Skin of body (tissue), 2 donors: ENCODE results near the gene SP1. TPM values are rescaled to one million over a fixed set of nuclear protein-coding genes. Genes with fewer than 3 reads are reported as not detected.
"Not testable (repeated sequence)": the region's sequence is repeated elsewhere in the genome, so short reads cannot be mapped to it uniquely, and the experiment has no call there.

Source experiments
- DNase-seq: peaks from one replicate; lab custom pipeline; 2025; lab: John Stamatoyannopoulos, UW
- total RNA-seq: library from RNA; depleted of rRNA; stranded (reverse); fragments of >200 nt; gene quantifications from one replicate; pipeline ENCODE4 v1.2.3, GENCODE V29; 2014

The SP1 gene
- total RNA-seq, 1 donor from 2014 or later, result 43.6 TPM

- not testable (repeated sequence) for DNase-seq
Measured at GRCh38 chr12:53444593-53445325, 64.8 kb downstream of the SP1 start.

DNA sequence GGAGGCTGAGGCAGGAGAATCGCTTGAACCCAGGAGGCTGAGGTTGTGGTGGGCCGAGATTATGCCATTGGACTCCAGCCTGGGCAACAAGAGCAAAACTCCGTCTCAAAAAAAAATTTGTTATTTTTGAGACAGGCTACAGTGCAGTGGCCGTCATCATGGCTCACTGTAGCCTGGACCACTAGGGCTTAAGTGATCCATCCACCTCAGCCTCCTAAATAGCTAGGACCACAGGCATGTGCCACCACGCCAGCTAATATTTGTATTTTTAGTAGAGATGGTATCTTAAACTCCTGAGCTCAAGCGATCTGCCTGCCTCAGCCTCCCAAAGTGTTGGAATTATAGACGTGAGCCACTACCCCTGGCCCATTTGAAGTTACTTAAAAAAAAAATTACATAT lies 71.0 kb downstream of the SP1 start:
- no peak for DNase-seq

- DNase-seq, result peak; percentile 99
Measured at GRCh38 chr12:53451661-53452158, 71.7 kb downstream of the SP1 start, which contains the start of gene PCBP2. TSS of gene PCBP2 (plus strand) at chr12:53452102. CDS start at chr12:53454801, 2,699 bp downstream.

DNA sequence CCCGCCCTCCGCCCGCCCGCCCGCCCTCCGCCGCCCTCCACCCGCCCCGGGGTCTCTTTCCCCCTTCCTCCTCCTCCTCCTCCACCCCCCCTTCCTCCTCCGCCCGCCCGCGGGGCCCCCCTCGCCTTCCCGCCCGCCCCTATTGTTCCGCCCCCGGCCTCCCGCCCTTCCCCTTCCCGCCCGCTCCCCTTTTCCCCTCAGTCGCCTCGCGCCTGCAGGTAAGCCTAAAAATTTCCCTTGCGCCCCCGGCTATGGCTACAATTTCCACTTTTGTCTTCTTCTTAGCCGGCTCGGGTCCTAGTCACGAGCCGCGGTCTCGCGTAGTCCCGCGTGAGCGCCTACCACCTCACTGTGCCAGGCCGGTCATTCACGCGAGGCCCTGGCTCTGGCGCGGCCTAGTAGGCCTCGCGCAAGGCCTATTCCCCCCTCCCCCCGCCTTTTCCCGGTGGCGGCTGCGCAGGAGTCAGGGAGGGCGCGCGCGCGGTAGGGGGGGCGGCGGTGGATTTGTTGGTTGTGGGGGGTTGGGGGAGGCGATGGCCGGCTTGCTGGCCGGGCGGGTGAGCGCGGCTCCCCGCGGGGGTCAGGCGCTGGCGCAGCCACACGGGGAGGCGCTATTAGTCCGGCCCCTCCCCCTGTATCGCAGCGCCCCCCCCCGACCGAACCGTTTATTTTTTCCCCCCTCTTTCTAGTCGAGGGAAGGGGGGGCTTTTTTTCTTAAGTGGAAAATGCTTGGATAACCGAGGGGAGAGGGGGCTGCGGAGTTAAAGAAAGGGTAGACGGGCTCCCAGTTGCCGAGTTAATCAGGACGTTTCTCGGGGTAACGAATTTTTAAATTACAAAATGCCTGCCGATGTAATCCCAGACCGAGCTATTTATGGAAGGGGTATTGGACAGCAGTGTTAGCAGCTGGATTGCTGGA lies 72.4 kb downstream of the SP1 start:
- peak; percentile 70 for DNase-seq

DNA sequence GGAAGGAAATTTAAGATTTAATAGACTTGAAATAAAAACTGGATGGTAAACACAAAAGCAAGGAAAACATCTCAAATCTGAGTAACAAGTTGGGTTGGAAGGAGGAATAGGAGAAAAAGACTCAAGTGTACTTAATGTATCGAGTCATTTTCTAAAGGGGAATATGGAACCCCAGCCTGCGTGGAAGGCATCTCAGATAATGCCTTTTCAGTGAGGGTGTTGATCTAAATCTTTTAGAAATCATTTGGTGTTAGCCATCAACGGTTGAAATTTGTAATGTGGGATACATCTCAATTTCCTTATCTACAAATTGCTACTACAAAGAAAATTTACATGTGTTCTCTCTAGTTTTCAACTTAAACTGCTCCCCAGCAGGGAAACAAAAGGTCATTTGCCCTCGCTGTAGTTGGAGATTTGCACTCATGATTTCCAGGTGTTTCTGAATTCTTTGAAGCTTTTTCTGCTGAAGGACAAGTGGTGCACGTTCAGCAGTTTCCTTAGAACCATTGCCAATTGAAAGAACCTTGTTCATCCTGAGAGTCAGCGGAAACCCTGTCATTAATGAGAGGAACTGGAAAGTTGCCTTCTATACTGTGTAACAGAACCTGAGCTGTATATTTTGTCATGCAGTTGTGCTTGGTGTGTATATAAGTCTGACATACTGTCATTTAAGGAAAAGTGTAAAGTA lies 74.1 kb downstream of the SP1 start:
- DNase-seq, result no peak

DNA sequence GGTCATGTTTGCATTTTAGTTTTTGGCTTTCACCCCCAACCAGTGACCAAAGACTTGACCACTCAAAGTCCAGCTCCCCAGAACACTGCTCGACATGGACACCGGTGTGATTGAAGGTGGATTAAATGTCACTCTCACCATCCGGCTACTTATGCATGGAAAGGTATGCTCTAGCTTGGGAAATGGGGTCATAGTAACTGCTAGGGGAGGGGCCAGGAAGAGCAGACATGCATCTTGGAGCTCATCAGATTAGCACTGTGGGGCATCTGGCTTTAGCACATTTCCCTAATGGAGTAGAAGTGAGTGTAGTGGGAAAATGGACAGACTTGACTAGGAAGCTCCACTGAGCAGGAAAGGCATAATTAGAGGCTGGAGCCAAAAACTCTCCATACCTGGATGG lies 74.7 kb downstream of the SP1 start:
- no peak for DNase-seq

- no peak for DNase-seq
Measured at GRCh38 chr12:53456654-53457366, 76.8 kb downstream of the SP1 start.

- no peak for DNase-seq
Measured at GRCh38 chr12:53459097-53459496, 79.1 kb downstream of the SP1 start.

GRCh38 chr12:53461059-53461458 lies 81.1 kb downstream of the SP1 start:
- DNase-seq, result no peak

- no peak for DNase-seq
Measured at GRCh38 chr12:53461591-53461990, 81.6 kb downstream of the SP1 start.

DNA sequence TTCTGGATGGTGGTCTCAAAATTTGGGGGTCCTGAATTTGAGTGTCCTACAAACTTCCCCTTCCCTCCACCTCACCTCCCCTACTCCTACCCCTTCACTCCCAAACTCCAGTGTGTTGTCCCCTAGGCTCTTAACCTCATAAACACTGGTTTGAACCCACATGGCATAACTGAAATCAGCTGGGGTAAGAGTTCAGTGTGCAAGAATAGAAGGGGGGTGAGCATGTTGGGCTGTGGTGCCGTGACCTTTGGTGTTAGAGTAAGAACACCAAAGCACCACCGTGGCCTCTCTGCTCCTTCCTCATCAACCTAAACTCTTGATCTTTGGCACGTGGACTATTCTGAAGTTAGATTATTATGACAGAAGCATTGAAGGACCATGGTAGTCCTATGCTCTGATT lies 83.0 kb downstream of the SP1 start:
- DNase-seq, result no peak

DNA sequence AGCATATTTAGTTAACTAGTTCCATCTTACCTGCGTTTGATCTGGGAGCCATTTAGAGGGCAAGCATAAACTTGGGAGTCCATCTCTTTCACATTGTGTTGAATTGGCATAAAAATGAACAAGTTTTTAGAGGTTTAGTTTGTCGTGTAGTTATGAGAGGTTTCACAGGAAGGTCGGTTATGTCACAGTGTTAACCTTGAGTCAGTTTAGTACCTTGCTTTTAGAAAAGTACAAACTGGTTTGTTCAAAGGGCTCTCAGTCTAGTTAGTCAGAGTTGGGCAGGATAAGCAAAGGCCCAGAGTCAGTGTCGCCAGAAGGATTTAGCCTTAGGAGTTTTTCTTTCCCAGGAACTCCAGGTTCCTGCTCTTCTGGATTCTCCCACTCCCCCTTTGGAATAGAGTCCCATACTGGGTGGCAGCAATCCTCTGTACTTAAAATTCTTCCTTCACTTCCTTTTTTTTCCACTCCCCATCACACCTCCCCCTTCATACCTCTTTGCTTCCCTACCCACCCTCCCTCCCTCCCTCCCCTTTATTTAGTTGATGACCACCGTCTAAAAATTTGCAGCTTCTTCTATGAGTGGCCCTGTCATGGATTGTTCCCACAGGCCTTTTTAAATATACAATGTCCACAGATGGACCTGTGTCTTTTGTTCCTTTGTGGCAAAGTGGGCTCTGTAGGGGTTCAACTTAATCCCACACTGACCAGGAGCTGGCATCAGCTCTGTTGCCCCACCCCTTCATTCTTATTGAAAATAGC lies 84.0 kb downstream of the SP1 start:
- DNase-seq, result no peak

DNA sequence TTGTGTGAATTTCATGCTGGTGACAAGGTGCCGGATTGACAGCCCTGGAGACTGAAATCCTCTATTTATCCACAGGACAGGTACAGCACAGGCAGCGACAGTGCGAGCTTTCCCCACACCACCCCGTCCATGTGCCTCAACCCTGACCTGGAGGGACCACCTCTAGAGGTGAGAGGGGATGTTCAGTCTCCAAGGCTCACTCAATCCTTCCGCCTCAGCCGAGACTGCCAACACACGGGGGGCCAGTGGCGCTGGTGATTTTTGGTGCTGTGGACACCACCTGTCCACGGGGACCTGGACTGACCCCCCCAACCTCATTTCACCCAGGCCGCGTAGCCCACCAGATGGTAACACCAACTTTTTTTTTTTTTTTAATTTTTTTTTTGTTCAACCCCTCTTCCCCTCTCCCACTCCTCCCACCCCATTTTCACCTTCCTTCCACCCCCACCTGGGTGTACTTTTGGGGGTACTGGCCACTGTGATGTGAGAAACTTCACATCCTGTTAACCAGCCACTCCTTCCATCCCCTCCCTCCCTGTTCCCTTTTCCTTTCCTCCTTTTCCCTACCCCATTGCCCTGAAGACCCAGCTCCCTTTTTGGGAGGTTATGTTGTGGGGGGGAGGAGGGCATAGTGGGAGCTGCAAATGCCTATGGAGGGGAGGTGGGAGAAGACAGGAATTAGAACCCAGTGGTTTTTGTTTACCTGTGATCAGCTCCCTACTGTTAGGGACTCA lies 84.9 kb downstream of the SP1 start:
- no peak for DNase-seq

DNA sequence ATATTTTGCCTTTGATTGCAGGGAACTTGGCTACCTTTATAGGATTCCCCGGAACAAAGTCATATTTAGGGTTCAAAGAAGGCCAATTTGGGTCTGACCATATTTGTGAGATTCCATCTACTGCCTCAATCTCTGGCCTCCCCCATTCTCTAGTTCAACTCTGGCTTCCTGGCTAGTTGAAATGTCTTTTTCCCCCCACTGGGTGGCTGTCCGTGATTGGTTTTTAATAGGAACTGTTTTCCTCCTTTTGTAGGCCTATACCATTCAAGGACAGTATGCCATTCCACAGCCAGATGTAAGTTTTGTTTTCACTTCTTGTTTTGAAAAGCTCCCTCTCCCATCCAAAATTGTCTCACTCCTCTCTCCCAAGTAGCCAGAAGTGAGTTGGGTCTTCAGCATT lies 85.7 kb downstream of the SP1 start:
- DNase-seq, result no peak

Other genes starting within 250 kb of the SP1 start
- gene ZNF740, start 199.5 kb upstream of the SP1 start, total RNA-seq, result 18.1 TPM
- 75.0 TPM for gene CSAD, start 199.3 kb upstream of the SP1 start, total RNA-seq
- gene ITGB7, start 172.9 kb upstream of the SP1 start, total RNA-seq, result 2.5 TPM
- 65.2 TPM for gene RARG, start 148.0 kb upstream of the SP1 start, total RNA-seq
- gene ESPL1, start 111.9 kb upstream of the SP1 start, total RNA-seq, result 5.6 TPM
- 421 TPM for gene PFDN5, start 84.6 kb upstream of the SP1 start, total RNA-seq
- gene MYG1, start 80.5 kb upstream of the SP1 start, total RNA-seq, result 19.8 TPM
- gene AAAS, start 58.6 kb upstream of the SP1 start, total RNA-seq, result 28.0 TPM
- gene SP7, start 43.8 kb upstream of the SP1 start, total RNA-seq, result 0.30 TPM
- not detected for gene AMHR2, start 43.7 kb downstream of the SP1 start, total RNA-seq
- 18.2 TPM for gene PRR13, start 61.6 kb downstream of the SP1 start, total RNA-seq
- gene PCBP2, start 71.9 kb downstream of the SP1 start, total RNA-seq, result 304 TPM
- gene MAP3K12, start 119.3 kb downstream of the SP1 start, total RNA-seq, result 12.8 TPM
- gene TARBP2, start 121.1 kb downstream of the SP1 start, total RNA-seq, result 23.8 TPM
- 0.59 TPM for gene NPFF, start 127.3 kb downstream of the SP1 start, total RNA-seq
- 23.7 TPM for gene ATF7, start 246.2 kb downstream of the SP1 start, total RNA-seq